ENCODE results near the gene SLC6A8.

- no peak for TF ChIP-seq POLR2A (IDR thresholded peaks at IDR 0.05)
- no peak for TF ChIP-seq CTCF (IDR thresholded peaks at IDR 0.05)
Measured at GRCh38 chrX:153706799-153707198, 19.1 kb downstream of the SLC6A8 start.

Measured in heart left ventricle (tissue), 13 donors.